Measurements from ENCODE around the gene GATD1.

DNA sequence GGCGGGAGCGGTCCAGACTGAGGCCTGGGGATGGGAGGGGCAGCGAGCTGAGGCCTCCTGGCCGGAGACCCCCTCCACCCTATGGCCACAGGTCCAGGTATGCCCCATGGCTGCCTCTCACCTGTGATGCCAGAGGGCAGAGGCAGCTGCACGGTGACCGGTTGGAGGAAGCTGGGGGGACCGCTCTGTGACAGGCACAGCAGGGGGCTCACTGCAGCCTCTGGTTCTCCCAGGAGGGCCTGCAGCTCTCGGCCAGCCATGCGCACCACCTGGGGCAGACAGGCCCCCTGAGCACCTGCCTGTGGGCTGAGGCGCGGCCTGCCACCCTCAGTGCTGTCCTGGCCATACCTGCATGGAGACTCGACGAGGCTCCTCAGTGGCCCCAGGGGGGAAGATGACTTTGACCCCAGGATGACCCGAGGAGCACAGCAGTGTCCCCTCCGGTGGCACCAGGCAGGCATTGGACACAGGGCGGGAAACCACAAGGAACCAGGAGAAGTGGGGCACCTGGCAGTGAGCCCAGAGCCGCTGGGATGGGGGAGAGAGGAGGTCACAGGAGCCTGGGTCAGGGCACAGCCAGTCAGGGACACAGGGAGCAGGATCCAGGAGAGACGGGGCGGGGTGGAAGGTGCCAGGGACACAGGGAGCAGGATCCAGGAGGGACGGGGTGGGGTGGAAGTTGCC, 24.0 kb upstream of the GATD1 start:
- no peak for TF ChIP-seq CTCF (IDR thresholded peaks at IDR 0.05; ENCODE audit: low read depth, low read length)
- TF ChIP-seq EZH2phosphoT487 (IDR thresholded peaks at IDR 0.05; ENCODE audit: low read depth): no peak
